HG03066 (cell line): ENCODE results near the gene ATAD5.

Experiments
- ATAC-seq: cut with Tn5 transposase; IDR thresholded peaks from one replicate; pipeline ENCODE4 v1.9.1; 2021; ENCODE audit warnings: low read depth; ENCODE audit not compliant: unreplicated experiment

Gene ATAD5

GRCh38 chr17:30823421-30823820 is 8.3 kb upstream of the ATAD5 start:
- no peak for ATAC-seq

- ATAC-seq = no peak
Observed at GRCh38 chr17:30824002-30824355, 7.8 kb upstream of the ATAD5 start.

GRCh38 chr17:30824356-30825145 is 7.2 kb upstream of the ATAD5 start, which contains the start of gene CRLF3:
CRLF3 (minus strand) TSS chr17:30824692; CDS start chr17:30824651, 41 bp downstream.
- peak; percentile 87 for ATAC-seq

GRCh38 chr17:30827082-30827481 is 4.7 kb upstream of the ATAD5 start:
- no peak for ATAC-seq

- no peak for ATAC-seq
Observed at GRCh38 chr17:30829022-30829421, 2.7 kb upstream of the ATAD5 start.

- ATAC-seq = no peak
Observed at GRCh38 chr17:30831257-30831656, 509 bp upstream of the ATAD5 start.

GRCh38 chr17:30832438-30833124 is 815 bp downstream of the ATAD5 start:
- no peak for ATAC-seq

- ATAC-seq = no peak
Observed at GRCh38 chr17:30838202-30838807, 6.5 kb downstream of the ATAD5 start.

GRCh38 chr17:30840771-30841170 is 9.0 kb downstream of the ATAD5 start:
- no peak for ATAC-seq

- ATAC-seq = no peak
Observed at GRCh38 chr17:30848021-30848420, 16.3 kb downstream of the ATAD5 start.

GRCh38 chr17:30854146-30854545 is 22.4 kb downstream of the ATAD5 start:
- ATAC-seq = no peak

GRCh38 chr17:30858556-30859250 is 26.9 kb downstream of the ATAD5 start:
- no peak for ATAC-seq

- no peak for ATAC-seq
Observed at GRCh38 chr17:30864636-30865035, 32.9 kb downstream of the ATAD5 start.

GRCh38 chr17:30869005-30869404 is 37.2 kb downstream of the ATAD5 start:
- no peak for ATAC-seq

- no peak for ATAC-seq
Observed at GRCh38 chr17:30886187-30886586, 54.4 kb downstream of the ATAD5 start.

GRCh38 chr17:30894236-30894635 is 62.5 kb downstream of the ATAD5 start:
- no peak for ATAC-seq

- no peak for ATAC-seq
Observed at GRCh38 chr17:30897311-30897710, 65.5 kb downstream of the ATAD5 start.

- peak; percentile 25 for ATAC-seq
Observed at GRCh38 chr17:30905742-30906100, 74.0 kb downstream of the ATAD5 start.

GRCh38 chr17:30906101-30906911 is 74.5 kb downstream of the ATAD5 start, which contains the start of gene TEFM:
TEFM (minus strand) TSS chr17:30906238; CDS start chr17:30906198, 40 bp downstream.
- peak; percentile 83 for ATAC-seq
